ENCODE measurements around the gene NDUFB6.

NDUFB6 gene

DNA sequence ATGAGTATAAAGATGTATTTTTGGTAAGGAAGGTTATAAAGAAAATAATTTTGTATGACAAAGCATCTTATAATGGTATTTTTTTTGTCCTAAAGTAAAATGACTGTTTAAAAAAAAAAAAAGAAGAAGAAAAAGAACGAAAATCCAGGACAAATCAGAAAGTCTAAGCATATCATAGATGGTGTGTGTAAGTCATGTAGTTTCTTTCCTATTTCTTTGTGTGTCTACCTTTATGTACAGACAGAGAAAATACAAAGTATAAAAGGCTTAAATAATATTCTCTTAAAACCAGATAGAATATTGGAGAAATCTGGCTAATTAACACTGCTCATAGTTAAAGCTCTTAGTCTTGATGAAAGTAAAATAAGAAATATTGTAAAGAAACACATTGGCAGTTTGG is 54.7 kb downstream of the NDUFB6 start:
- DNase-seq (ENCODE audit: low spot score) = no peak

- DNase-seq (ENCODE audit: low spot score) = no peak
Observed at GRCh38 chr9:32516241-32516640, 56.7 kb downstream of the NDUFB6 start.

DNA sequence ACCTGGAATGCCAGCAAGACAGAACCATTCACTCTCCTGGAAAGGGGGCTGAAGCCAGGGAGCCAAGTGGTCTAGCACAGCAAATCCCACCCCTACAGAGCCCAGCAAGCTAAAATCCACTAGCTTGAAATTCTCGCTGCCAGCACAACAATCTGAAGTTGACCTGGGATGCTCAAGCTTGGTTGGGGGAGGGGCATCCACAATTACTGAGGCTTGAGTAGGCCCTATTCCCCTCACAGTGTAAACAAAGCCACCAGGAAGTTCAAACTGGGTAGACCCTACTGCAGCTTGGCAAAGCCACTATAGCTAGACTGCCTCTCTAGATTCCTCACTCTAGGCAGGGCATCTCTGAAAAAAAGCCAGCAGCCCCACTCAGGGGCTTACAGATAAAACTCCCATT is 64.2 kb downstream of the NDUFB6 start:
- no peak for DNase-seq (ENCODE audit: low spot score)

- DNase-seq (ENCODE audit: low spot score) = no peak
Observed at GRCh38 chr9:32503008-32503407, 70.0 kb downstream of the NDUFB6 start.
